Activated CD8-positive, alpha-beta memory T cell treated with anti-CD3 and anti-CD28 coated beads, Interleukin-2, amount 50 U/mL, for 24 hours (primary cell): ENCODE data around the gene CLASP1.
"Not testable (repeated sequence)": the region's sequence is repeated elsewhere in the genome, so short reads cannot be mapped to it uniquely, and the experiment has no call there.

Experiments
- DNase-seq: peaks from one replicate; pipeline ENCODE4 v3.0.0-alpha.2; 2020; ENCODE audit errors: extremely low read depth

The CLASP1 gene

DNA sequence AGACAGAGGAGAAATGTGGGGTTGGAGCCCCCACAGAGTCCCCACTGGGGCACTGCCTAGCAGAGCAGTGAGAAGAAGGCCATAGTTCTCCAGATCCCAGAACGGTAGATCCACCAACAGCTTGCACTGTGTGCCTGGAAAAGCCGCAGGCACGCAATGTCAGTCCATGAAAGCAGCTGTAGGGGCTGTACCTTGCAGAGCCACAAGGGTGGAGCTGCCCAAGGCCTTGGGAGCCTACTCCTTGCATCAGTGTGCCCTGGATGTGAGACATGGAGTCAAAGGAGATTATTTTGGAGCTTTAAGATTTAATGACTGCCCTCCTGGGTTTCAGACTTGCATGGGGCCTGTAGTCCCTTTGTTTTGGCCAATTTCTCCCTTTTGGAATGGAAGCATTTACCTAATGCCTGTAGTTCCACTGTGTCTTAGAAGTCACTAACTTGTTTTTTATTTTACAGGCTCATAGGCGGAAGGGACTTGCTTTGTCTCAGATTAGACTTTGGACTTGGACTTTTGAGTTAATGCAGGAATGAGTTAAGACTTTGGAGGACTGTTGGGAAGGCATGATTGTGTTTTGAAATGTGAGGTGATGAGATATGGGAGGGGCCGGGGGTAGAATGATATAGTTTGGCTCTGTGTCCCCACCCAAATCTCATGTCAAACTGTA lies 274.7 kb downstream of the CLASP1 start:
- DNase-seq, result not testable (repeated sequence)

DNA sequence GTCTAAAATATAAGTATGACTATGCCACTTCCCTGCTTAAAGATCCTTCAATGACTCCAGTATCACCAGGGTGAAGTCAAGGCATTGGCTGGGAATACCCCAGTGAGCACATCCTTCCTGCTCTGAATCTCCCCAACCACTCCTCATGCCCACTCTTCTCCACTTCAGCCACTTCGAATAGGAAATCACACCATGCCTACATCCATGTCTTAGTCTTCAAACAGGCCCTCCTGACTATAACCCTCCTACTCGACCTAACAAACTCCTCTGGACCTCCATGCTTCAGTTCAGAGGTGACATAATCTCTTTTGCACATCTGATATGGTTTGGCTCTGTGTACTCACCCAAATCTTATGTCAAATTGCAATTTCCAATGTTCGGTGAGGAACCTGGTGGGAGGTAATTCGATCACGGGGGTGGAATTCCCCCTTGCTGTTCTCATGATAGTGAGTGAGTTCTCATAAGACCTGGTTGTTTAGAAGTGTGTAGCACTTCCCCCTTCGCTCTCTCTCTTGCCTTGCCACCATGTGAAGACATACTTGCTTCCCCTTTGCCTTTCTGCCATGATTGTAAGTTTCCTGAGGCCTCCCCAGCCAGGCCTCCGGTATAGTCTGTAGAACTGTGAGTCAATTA lies 276.4 kb downstream of the CLASP1 start:
- no peak for DNase-seq

DNA sequence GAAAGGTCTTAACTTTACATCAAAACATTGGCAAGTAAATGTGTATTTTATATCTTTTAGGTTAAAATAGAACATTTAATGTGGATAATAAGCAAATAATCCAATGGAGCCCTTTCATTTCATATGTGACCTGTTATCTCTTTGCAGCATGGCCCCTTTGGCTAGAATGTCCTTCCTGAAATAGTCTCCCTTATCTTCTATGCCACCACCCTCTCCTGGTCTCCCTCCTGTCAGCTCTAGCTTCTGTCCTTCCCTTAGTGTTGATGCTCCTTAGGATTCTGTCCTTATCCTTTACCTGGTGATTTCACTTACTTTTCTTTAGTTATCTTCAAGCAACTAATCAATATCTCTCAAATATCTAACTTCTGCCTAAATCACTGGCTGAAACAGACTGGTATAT lies 277.2 kb downstream of the CLASP1 start:
- no peak for DNase-seq

DNA sequence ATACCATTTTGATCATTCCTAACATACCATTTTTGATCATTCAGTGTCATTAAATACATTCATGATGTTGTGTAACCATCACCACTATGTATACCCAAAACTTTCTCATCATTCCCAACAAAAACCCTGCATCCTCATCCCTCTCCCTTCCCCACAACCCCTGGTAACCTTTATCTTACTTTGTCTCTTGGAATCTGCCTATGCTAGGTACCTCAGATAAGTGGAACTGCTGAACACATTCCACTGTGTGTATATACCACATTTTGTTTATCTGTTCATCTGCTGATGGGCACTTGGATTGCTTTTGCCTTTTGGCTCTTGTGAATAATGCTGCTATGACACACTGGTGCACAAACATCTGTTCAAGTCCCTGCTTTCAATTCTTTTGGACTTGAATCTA lies 280.4 kb downstream of the CLASP1 start:
- DNase-seq, result no peak

DNA sequence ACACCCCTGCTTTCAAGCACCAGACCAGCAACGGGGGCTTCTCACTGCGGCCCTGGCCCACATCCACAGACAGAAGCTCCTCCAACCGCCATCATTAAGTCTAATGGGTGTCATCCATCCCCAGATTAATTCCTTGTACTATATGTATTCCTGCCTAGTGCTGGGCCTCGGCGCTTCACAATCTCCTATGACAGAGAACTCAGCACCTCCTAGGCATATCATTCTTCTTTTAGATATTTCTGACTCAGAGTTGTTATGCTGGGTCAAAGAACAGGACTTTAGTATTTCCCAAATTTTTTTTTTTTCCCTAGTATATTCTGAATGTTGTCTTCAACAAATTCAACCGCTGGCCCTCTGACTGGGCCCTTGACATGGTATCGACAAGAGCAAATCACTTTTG lies 281.1 kb downstream of the CLASP1 start:
- no peak for DNase-seq

DNA sequence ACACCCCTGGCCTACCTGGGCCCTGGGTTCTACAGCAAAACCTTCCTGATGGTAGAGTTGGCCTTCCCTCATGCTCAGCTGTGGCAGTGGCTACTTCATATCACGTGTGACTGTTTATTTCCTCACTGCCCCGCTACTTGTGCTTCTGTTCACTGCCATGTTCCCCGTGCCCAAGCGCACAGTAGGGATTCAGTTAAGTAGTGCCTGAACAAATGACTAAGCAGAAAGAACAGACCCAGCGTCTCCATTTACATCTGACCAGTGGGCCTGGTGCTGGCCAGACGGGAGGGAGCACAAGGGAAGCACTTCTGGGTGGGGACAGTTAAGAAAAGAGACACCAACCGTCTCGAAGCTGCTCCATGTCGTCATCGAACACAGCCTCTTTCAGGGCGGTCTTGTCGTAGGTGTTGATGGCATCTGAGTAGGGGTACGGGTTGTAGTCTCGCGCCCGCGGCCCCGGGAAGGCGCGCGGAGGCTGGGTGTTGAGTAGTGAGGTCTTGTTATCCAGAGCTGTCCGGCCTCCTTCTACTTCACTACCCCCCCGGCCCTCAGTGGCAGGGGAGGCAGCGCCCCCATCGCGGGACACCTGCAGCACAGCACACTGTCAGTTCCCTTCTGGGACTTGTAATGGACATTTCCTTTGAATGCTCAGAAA lies 281.9 kb downstream of the CLASP1 start:
- no peak for DNase-seq

DNA sequence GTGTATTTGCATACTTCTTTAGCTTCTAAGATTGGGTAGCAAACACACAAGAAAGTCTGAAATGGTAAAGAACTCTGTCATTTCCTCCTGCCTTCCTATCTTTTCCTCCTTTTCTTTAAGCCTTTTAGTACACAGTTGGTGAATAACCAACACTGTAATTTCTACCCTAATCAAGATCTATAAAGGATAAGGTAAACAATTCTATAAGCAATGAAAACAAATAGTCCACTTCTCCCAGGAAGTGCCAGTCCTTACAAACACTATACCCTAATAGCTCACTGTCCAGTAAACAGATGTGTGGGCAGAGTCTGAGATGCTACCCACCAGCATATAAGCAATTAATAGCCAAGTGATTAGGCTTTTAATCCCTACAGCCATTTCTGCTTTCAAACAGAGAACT lies 283.2 kb downstream of the CLASP1 start:
- no peak for DNase-seq

DNA sequence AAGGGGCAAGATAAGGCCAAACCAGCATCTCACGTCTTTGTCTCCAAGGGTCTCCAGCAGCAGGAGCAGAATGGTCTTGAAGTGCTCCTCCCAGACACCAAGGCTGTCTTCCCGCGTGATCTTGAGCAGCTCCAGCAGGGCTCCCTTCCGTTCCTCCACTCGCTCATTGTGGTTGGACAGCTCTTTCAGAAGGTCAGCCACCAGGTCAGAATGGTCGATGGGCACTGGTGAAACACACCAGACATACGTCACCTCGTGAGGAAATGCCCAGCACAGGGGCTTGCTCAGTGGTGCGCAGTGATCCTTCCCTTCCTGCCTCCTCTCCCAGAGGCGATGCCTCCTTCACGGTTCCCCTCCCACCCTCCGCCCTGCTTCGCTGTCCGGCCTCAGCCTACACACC lies 284.2 kb downstream of the CLASP1 start:
- DNase-seq, result no peak

DNA sequence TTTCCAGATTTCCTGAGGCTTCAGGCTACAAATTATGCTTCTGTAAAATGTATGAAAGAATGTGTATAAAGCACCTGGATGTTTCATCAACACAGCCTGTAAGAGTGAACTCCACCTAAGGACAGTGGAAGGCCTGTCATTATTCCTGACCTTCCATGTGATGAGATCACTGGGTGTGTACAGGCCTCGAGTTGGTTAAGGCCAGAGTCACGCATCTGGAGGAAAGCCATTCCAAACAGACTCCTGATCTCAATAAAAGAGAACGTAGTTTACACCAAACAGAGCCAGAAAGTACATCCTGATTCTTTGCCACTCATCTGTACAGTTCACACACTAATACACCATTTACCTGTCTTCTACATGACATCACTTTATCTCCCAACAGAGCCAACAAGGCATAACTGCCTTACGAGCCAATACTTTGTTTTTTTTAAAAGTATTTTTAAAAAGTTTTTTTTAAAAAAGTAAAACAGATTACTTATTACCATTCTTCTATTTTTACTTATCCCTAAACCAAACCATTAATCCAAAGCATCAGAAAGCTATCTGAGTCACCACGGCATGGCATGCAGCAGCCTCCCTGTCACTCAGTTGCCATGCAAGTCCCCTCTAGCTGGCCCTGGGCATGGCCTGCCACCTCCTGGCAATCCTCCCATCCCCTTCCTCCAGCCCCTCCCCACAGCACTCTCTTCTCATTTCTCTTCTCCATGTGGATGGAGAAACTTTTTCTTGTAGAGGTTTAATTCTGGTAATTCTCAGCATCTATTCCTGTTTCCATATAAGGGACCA lies 285.4 kb downstream of the CLASP1 start:
- DNase-seq, result no peak

DNA sequence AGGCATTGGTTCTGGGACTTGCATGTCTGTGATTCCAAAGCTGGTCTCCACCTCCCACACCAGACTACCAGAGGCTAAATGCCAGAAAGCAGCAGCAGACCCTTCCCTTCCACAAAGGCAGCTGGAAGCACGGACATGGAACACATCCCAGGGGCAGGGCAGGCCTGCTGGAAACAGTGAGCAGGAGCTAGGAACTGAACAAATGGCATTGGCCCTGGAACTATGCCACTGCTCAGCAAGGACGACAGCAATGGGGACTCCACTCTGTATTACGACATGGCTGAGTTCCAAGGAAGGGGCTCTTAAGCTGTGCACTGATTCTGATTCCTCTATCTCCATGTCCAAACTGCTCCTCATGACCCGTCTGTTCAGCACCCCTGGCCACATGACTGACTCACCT lies 286.5 kb downstream of the CLASP1 start:
- DNase-seq, result no peak

DNA sequence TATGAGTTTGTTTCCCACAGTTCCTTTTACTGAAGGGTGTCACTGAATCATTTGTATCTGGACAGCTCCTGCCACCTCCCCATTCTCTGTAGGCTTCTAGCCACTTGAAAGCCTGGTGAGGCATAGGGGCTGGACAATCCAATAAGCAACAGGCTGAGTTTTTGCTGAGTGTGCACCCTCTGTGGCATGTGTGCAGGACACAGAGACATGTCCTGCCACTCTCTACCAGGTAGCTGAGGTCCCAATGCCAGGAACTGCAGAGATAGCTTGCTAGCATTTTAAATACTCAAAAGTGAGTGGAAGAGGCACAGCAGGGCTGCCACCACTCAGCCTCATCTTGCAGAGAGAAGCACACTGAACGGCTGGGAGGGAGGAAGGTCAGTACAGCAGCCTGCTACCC lies 287.0 kb downstream of the CLASP1 start:
- no peak for DNase-seq

DNA sequence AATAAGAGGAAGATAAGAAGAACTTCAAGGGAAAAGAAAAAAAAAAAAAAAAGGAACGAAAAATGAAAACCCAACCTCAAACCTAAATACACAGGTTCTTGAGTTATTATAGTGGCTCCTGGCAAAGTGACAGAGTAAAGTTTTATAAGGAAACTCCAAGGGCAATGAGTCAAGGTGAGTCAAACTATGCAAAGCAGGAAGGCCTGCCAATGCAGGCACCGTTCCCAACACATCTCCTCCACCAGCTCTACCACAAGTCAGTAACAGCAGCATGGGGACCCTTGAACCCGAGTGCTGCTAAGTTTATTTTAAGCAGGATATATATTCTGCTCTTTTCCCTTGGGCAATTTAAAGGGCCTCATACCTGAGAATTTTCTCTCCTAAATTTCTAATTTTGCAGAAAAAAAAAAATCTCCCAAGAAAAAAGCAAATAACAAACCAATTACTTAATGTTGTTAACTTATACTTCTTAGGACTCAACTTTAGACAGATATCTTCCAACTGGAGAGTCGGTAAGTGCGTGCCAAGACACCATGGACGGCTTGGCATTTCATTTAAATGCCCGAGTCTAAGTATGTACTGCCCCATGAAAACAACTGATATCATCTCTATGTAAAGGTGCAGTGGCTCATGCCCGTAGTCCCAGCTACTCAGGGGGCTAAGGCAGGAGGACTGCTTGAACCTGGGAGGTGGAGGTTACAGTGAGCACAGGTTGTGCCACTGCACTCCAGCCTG lies 288.5 kb downstream of the CLASP1 start:
- DNase-seq, result no peak

DNA sequence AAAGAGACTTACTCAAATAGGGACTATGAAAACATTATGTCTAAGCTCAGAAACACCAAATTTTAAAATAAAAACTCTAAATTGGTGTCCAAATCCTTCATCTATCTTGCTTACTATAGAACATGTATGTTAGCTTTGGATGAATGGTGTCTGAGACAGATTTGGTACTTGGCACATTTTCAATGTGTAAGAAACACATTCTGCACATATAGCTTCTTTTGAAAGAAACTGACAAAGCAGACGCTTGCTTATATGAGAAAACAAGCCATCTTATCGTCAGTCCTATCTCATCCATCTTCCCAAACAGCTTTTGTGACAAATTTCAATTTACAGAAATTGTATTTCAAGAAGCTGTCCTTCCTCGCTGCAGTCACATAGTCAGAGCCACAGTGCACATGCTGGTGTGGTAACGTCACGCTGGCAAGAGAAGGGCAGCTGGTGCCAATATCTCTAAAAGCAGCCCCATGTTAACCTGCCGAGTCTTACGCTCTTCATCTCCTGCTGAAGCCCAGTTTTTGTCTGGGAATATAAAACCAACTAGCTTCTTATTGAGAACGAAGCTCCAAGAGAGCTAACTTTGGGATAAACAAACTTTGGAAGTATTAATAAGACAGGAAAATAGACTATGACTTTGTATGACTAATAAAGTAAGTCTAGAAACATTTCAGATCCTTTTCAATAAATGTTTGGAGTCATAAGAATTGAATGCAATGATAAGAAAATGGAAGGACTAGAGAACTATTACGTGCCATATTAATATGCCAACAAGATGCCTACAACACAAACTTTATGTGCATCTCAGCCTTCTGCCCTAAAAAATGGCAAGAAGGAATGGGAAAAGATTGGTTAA lies 289.3 kb downstream of the CLASP1 start:
- no peak for DNase-seq

DNA sequence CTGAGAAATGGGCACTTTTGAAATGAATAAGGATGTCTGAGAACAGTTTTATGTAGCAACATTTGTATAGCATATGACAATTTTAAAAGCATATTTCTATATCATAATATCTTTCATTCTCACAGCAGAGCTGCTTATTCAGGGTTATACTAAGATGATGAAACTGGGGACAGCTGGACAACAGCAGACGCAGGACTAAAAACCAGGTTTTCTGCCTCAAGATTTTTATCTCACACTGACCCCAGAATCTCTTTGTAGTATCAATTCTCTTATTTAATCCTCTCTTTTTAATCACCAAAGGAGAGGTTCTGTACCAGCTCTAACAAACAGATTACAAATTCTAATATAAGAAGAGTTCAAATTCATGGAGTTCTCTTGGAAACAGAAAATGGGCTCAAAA lies 290.1 kb downstream of the CLASP1 start:
- DNase-seq, result no peak

DNA sequence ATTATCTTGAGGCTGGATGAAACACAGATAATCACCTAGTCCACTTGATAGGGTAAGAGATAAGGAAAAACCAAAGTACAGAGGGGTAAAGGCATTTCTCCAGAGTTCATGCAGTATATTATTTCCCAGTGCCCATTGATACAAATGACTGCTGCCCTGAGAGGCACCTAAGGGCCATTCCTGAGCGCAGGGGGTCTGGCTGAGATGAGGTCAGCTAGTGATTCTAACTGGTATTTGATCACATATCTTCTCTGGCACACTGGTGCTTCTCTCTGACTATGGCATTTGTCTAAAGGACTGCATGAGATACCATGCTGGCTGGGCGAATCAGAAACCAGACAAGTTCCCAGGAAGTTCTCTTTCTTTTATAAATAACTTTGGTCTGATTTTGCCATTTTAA lies 291.0 kb downstream of the CLASP1 start:
- no peak for DNase-seq

DNA sequence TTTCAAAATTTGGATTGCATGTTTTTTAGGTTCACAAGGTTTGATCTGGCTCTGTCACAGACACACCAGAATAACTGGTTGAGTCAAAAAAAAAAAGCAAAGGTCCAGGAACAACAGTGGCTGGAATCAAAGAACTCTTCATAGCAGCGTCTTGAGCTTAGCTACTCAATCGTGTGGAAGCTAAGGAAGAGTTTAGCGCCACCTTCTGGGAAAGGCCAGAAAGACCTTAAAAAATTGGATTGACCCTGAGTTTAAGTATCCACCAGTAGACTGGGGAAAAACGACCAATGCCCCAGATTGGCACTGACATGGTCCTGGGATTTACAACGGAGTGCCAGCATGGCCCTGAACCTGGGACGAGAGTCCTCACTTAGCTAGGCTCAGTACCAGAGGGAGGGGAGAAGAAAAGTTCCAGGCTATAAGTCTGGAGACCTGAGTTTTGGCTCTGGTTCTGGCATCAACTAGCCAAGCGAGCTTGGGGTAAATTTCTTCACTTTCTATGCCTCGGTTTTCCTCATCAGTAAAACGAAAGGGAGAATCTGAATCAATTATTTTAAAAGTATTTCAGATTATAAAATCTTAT lies 293.1 kb downstream of the CLASP1 start:
- no peak for DNase-seq

DNA sequence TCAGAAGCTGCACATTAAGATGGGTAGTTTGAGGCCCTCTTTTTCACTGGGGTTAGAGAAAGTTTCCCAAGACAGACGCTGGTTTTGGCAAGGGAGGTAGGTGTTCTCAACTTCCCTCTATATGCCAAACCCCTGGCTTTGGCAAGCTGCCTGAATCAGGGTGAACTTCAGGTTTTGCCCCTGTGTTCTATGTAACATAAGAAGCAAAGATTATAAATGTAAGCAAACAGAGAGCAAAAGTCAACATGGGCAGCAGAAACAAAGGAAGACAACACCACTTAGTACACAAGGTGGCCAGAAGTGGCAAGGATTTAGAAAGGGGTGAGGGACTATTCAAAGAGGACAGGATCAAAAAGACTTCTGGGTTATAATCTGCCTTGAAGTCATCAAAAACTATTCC lies 293.8 kb downstream of the CLASP1 start:
- no peak for DNase-seq

DNA sequence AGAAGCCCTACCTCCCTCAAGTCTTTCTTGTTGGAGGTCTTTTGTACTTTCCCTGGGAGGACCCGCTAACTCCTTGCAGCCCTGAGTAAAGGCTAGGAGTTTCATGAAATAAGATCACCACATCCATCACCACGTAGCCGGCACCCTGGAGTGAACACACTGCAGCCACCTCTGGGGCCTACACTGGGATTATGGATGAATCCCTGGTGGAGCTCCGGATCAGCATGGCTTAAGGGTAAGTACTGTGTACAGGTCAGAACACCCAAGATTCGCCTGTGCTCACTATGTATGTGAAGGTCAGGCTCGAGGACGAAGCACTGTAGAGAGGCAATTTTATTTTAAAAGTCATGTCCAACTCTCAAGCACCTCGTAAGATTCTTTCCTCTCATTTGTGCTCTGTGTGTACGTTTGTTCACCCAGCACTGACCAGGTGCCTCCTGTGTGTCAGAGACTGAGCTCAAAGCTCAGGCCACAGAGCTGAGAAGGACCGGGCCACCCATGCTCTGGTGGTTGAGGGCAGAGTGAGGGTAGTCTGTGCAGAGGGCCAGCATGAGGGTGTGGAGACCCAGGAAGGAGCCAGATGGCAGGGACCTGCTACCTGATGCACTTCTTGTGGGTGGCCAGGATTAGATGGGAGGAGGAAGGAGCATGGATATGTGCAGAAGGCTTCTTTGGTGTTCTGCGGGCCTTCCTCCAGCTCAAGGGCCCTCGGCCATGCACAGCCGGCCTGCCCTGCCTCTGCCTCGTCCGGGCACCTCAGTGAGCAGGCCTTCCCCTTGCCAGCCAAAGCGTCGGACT lies 297.5 kb downstream of the CLASP1 start:
- no peak for DNase-seq

DNA sequence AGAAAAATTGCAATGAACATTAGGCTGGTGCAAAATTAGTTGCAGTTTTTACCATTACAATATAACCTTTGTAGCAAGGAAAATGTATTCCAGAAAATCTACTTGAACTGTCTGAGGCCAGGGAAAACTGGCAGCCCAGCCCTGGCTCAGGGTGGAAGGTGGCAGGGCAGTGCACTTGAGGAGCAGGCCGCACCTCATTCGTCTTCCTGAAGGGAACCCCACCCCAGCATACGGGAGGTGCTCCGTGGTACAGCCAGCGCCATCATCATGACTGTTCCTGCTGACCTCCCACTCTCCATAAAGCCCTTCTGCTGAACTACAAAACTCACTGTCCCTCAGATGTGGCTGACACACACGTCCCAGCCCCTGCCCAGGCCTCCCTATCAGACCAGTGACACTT lies 298.4 kb downstream of the CLASP1 start:
- no peak for DNase-seq

DNA sequence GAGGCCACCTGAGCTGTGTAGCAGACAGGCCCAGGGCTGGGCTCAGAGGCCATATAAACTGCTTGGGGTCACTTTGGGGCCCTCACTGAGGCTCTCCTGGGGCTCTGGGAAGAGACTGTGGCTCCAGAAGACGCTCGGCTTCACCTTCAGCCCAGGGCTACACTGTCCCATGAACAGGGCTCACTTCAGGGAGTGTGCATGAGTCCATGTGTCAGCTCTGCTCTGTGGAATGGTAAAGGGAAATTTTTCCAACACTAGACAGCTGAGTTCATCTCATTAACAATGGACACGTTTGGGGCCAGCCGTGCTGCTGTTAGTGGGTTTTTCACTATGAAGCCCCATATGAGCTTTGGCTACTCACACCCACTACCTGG lies 298.9 kb downstream of the CLASP1 start:
- DNase-seq, result no peak
